Left renal cortex interstitium (tissue), 4 donors: ENCODE data around the gene SARDH. TPM values are rescaled to one million over a fixed set of nuclear protein-coding genes. Genes with fewer than 3 reads are reported as not detected.

Experiments
- DNase-seq, 4 donors: peaks; one replicate each; pipeline ENCODE4 v3.0.0-alpha.2; 2013; ENCODE audit warnings: low read depth in 4 of 4, low spot score in 2 of 4, missing footprints in 1 of 4
- polyA plus RNA-seq, 4 donors: library from polyadenylated mRNA; unstranded; fragments of 120-200 nt; gene quantifications; one replicate each; pipeline ENCODE4 v1.2.1, GENCODE V29; 2013; ENCODE audit not compliant: insufficient read length in 4 of 4

The SARDH gene
- polyA plus RNA-seq, 4 donors = 10.4 to 15.3 (median 10.9) TPM

GRCh38 chr9:133654736-133655657 is 83.2 kb downstream of the SARDH start:
- DNase-seq = no peak

- DNase-seq = no peak
These were observed 84.5 kb downstream of the SARDH start for GRCh38 chr9:133653638-133654037.

GRCh38 chr9:133650026-133650425 is 88.1 kb downstream of the SARDH start:
- no peak for DNase-seq

GRCh38 chr9:133649194-133649593 is 89.0 kb downstream of the SARDH start:
- DNase-seq = no peak

- DNase-seq = no peak
These were observed 90.2 kb downstream of the SARDH start for GRCh38 chr9:133647765-133648469.

GRCh38 chr9:133647148-133647547 is 91.0 kb downstream of the SARDH start:
- DNase-seq = no peak

- no peak for DNase-seq
These were observed 93.0 kb downstream of the SARDH start for GRCh38 chr9:133645021-133645765.

- DNase-seq = no peak
These were observed 94.0 kb downstream of the SARDH start for GRCh38 chr9:133643978-133644760.

- DNase-seq = no peak
These were observed 94.8 kb downstream of the SARDH start for GRCh38 chr9:133643362-133643755.

- DNase-seq = no peak
These were observed 95.3 kb downstream of the SARDH start for GRCh38 chr9:133642708-133643361.

- no peak for DNase-seq
These were observed 96.1 kb downstream of the SARDH start for GRCh38 chr9:133641861-133642595.

GRCh38 chr9:133641396-133641655 is 96.8 kb downstream of the SARDH start:
- no peak for DNase-seq

- no peak for DNase-seq
These were observed 97.4 kb downstream of the SARDH start for GRCh38 chr9:133640580-133641395.

GRCh38 chr9:133640160-133640559 is 98.0 kb downstream of the SARDH start:
- no peak for DNase-seq

GRCh38 chr9:133639613-133640012 is 98.5 kb downstream of the SARDH start:
- no peak for DNase-seq

GRCh38 chr9:133638711-133639110 is 99.4 kb downstream of the SARDH start:
- DNase-seq = no peak

- DNase-seq = no peak
These were observed 100.1 kb downstream of the SARDH start for GRCh38 chr9:133638076-133638475.

GRCh38 chr9:133637451-133638055 is 100.6 kb downstream of the SARDH start:
- no peak for DNase-seq
